ENCODE measurements around the gene MED13.

GRCh38 chr17:61895391-61895790 lies 169.7 kb downstream of the MED13 start:
- no peak for TF ChIP-seq CTCF (IDR thresholded peaks at IDR 0.05)
- TF ChIP-seq POLR2AphosphoS5 (IDR thresholded peaks at IDR 0.05): no peak

Data from stomach (tissue), 4 donors.